GM23338 (cell line): ENCODE results near the gene OR51S1. TPM values are rescaled to one million over a fixed set of nuclear protein-coding genes. Genes with fewer than 3 reads are reported as not detected.

ENCODE experiments used
- ATAC-seq: fragments of 200-7000 bp; cut with Tn5 transposase; 3 replicates; pipeline ENCODE4 v1.9.1; 2020
- DNase-seq: peaks from one replicate; pipeline ENCODE4 v3.0.0-alpha.2; 2015; ENCODE audit warnings: low spot score
- H2AFZ ChIP-seq: fragments of 200-600 bp; sonication (generic); 2 replicates; pipeline ENCODE4 v1.8.0; 2016; ENCODE audit warnings: antibody characterized with exemption, mild to moderate bottlenecking, moderate library complexity
- H3F3A ChIP-seq: fragments of 200-600 bp; sonication (generic); replicated peaks from 2 replicates; pipeline ENCODE4 v1.8.0; 2017; ENCODE audit warnings: antibody characterized with exemption, mixed run types, low read depth
- H3K27ac ChIP-seq: fragments of 200-600 bp; sonication (generic); 2 replicates; pipeline ENCODE4 v1.6.1; 2016; ENCODE audit warnings: low read depth
- H3K27me3 ChIP-seq: fragments of 200-600 bp; sonication (generic); 2 replicates; pipeline ENCODE4 v1.8.0; 2016; ENCODE audit warnings: mild to moderate bottlenecking, mixed run types, moderate library complexity; ENCODE audit not compliant: insufficient read depth
- H3K36me3 ChIP-seq: fragments of 200-600 bp; sonication (generic); 2 replicates; pipeline ENCODE4 v1.8.0; 2016; ENCODE audit warnings: mild to moderate bottlenecking; ENCODE audit not compliant: insufficient read depth
- H3K4me1 ChIP-seq: fragments of 200-600 bp; sonication (generic); 2 replicates; pipeline ENCODE4 v1.8.0; 2016; ENCODE audit warnings: mild to moderate bottlenecking, moderate library complexity; ENCODE audit not compliant: insufficient read depth
- H3K4me2 ChIP-seq: fragments of 200-600 bp; sonication (generic); 2 replicates; pipeline ENCODE4 v1.7.1; 2017; ENCODE audit warnings: mixed run types
- H3K4me3 ChIP-seq: fragments of 200-600 bp; sonication (generic); 2 replicates; pipeline ENCODE4 v1.6.1; 2016; ENCODE audit warnings: mixed run types
- H3K79me2 ChIP-seq: fragments of 200-600 bp; sonication (generic); replicated peaks from 2 replicates; pipeline ENCODE4 v1.8.0; 2017; ENCODE audit warnings: mild to moderate bottlenecking; ENCODE audit not compliant: insufficient read depth
- H3K9me2 ChIP-seq: fragments of 200-600 bp; sonication (generic); 2 replicates; pipeline ENCODE4 v1.8.0; 2017; ENCODE audit not compliant: insufficient read depth
- H4K20me1 ChIP-seq: fragments of 200-600 bp; sonication (generic); replicated peaks from 2 replicates; pipeline ENCODE4 v1.8.0; 2017; ENCODE audit warnings: mild to moderate bottlenecking; ENCODE audit not compliant: insufficient read depth
- H3K27ac Mint-ChIP-seq: 2 replicates; pipeline ENCODE4 v1.8.0; 2020; ENCODE audit warnings: inconsistent platforms, mild to moderate bottlenecking, moderate library complexity, mixed read lengths
- H3K27me3 Mint-ChIP-seq: 3 replicates; pipeline ENCODE4 v1.8.0; 2022; ENCODE audit warnings: low read depth, mild to moderate bottlenecking, moderate library complexity, mixed read lengths, inconsistent platforms; ENCODE audit not compliant: insufficient read depth, poor library complexity
- H3K36me3 Mint-ChIP-seq: 3 replicates; pipeline ENCODE4 v1.8.0; 2021; ENCODE audit warnings: low read depth, mild to moderate bottlenecking, inconsistent platforms, moderate library complexity, mixed read lengths
- H3K4me1 Mint-ChIP-seq: 3 replicates; pipeline ENCODE4 v1.8.0; 2020; ENCODE audit warnings: mild to moderate bottlenecking, inconsistent platforms, mixed read lengths
- H3K4me3 Mint-ChIP-seq: 3 replicates; pipeline ENCODE4 v1.8.0; 2021; ENCODE audit warnings: moderate library complexity, mild to moderate bottlenecking, inconsistent platforms, mixed read lengths
- H3K9me3 Mint-ChIP-seq: 3 replicates; pipeline ENCODE4 v1.8.0; 2020; ENCODE audit warnings: moderate library complexity, mild to moderate bottlenecking, inconsistent platforms, mixed read lengths
- NANOG ChIP-seq: IDR thresholded peaks from 2 replicates; pipeline ENCODE4 v1.6.1; 2016; ENCODE audit warnings: antibody characterized with exemption, borderline replicate concordance
- ZNF331 ChIP-seq: fragments of 250-450 bp; sonication (Bioruptor Pico); IDR thresholded peaks from 2 replicates; pipeline ENCODE4 v1.5.0; 2020; ENCODE audit warnings: low read depth, mild to moderate bottlenecking, moderate library complexity
- polyA plus RNA-seq: library from polyadenylated mRNA; unstranded; fragments of >200 nt; fragmentation: Nextera tagmentation; extraction: Ambion mirVana; gene quantifications from 2 replicates; pipeline ENCODE4 v1.2.1, GENCODE V29; 2016
- total RNA-seq: library from RNA; depleted of rRNA; stranded (reverse); fragments of >200 nt; shearing (Covaris generic); gene quantifications from 2 replicates; pipeline ENCODE4 v1.2.3, GENCODE V29; 2014
- TF ChIP-seq, protein P1 (sequence below): fragments of 250-450 bp; sonication (Bioruptor Pico); IDR thresholded peaks from 2 replicates; pipeline ENCODE4 v1.5.0; 2020; ENCODE audit warnings: mild to moderate bottlenecking, moderate library complexity
- TF ChIP-seq, protein P2 (sequence below), 2 experiments: fragments of 200-600 bp in 1 of 2; sonication (generic) in 1 of 2; conservative IDR thresholded peaks; 2 replicates each; pipeline versions ENCODE4 v1.5.1 to v1.6.1; 2016 to 2017; ENCODE audit warnings: antibody characterized with exemption in 2 of 2, low read depth in 2 of 2, mild to moderate bottlenecking in 2 of 2, moderate library complexity in 1 of 2
- TF ChIP-seq, protein P3 (sequence below): IDR thresholded peaks from 2 replicates; pipeline ENCODE4 v1.6.1; 2016; ENCODE audit warnings: antibody characterized with exemption

Gene OR51S1
- total and polyA plus RNA-seq, 2 experiments from 2014 or later = not detected

DNA sequence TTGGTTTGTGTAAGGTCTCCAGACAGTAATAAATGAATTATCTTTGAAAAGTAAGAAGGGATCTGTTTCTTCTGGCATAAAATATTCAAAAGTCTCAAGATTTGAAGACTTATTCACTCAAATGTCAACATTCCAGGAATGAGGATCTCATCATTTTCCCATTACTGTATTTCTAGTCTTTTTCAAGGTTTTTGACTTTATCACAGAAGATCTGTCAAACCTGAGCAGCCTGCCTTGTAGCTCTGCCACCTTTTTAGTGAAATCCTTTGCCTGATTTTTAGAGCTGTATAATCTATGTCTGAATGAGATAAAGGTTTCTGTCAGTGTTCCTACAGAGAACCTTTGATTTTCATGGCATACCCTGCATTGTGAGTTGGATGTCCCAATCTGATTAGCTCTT is 23.9 kb downstream of the OR51S1 start:
- no peak overlapping the region for H3K27ac Mint-ChIP-seq
- Histone ChIP-seq H3K79me2 (no peaks in the 10 kb centered on the region), H3K4me1 (no peaks in the 10 kb centered on the region), H3K9me2 (0 out of 2 replicates have a peak, but pooled peaks cover 11% of the 10 kb centered on the region), H3F3A (no peaks in the 10 kb centered on the region), H3K4me3 (no peak overlapping the region), H2AFZ (no peak overlapping the region), H3K36me3 (no peaks in the 10 kb centered on the region), H3K4me2 (no peak overlapping the region), H3K27me3 (no peaks in the 10 kb centered on the region), H3K27ac (no peak overlapping the region), H4K20me1 (no peaks in the 10 kb centered on the region)
- no peaks in the 10 kb centered on the region for H3K9me3 Mint-ChIP-seq
- ATAC-seq = no peak
- H3K27me3 Mint-ChIP-seq = no peaks in the 10 kb centered on the region
- no peaks in the 10 kb centered on the region; the same call in 2 of the 3 replicates for H3K4me1 Mint-ChIP-seq
- TF ChIP-seq NANOG (no peak), ZNF331 (CRISPR knock-in tag) (no peak)
- TF ChIP-seq, protein P1, sequence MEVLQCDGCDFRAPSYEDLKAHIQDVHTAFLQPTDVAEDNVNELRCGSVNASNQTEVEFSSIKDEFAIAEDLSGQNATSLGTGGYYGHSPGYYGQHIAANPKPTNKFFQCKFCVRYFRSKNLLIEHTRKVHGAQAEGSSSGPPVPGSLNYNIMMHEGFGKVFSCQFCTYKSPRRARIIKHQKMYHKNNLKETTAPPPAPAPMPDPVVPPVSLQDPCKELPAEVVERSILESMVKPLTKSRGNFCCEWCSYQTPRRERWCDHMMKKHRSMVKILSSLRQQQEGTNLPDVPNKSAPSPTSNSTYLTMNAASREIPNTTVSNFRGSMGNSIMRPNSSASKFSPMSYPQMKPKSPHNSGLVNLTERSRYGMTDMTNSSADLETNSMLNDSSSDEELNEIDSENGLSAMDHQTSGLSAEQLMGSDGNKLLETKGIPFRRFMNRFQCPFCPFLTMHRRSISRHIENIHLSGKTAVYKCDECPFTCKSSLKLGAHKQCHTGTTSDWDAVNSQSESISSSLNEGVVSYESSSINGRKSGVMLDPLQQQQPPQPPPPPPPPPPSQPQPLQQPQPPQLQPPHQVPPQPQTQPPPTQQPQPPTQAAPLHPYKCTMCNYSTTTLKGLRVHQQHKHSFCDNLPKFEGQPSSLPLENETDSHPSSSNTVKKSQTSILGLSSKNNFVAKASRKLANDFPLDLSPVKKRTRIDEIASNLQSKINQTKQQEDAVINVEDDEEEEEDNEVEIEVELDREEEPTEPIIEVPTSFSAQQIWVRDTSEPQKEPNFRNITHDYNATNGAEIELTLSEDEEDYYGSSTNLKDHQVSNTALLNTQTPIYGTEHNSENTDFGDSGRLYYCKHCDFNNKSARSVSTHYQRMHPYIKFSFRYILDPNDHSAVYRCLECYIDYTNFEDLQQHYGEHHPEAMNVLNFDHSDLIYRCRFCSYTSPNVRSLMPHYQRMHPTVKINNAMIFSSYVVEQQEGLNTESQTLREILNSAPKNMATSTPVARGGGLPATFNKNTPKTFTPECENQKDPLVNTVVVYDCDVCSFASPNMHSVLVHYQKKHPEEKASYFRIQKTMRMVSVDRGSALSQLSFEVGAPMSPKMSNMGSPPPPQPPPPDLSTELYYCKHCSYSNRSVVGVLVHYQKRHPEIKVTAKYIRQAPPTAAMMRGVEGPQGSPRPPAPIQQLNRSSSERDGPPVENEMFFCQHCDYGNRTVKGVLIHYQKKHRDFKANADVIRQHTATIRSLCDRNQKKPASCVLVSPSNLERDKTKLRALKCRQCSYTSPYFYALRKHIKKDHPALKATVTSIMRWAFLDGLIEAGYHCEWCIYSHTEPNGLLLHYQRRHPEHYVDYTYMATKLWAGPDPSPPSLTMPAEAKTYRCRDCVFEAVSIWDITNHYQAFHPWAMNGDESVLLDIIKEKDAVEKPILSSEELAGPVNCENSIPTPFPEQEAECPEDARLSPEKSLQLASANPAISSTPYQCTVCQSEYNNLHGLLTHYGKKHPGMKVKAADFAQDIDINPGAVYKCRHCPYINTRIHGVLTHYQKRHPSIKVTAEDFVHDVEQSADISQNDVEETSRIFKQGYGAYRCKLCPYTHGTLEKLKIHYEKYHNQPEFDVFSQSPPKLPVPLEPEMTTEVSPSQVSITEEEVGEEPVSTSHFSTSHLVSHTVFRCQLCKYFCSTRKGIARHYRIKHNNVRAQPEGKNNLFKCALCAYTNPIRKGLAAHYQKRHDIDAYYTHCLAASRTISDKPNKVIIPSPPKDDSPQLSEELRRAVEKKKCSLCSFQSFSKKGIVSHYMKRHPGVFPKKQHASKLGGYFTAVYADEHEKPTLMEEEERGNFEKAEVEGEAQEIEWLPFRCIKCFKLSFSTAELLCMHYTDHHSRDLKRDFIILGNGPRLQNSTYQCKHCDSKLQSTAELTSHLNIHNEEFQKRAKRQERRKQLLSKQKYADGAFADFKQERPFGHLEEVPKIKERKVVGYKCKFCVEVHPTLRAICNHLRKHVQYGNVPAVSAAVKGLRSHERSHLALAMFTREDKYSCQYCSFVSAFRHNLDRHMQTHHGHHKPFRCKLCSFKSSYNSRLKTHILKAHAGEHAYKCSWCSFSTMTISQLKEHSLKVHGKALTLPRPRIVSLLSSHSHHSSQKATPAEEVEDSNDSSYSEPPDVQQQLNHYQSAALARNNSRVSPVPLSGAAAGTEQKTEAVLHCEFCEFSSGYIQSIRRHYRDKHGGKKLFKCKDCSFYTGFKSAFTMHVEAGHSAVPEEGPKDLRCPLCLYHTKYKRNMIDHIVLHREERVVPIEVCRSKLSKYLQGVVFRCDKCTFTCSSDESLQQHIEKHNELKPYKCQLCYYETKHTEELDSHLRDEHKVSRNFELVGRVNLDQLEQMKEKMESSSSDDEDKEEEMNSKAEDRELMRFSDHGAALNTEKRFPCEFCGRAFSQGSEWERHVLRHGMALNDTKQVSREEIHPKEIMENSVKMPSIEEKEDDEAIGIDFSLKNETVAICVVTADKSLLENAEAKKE (CRISPR knock-in tag) = no peak
- TF ChIP-seq, protein P2, sequence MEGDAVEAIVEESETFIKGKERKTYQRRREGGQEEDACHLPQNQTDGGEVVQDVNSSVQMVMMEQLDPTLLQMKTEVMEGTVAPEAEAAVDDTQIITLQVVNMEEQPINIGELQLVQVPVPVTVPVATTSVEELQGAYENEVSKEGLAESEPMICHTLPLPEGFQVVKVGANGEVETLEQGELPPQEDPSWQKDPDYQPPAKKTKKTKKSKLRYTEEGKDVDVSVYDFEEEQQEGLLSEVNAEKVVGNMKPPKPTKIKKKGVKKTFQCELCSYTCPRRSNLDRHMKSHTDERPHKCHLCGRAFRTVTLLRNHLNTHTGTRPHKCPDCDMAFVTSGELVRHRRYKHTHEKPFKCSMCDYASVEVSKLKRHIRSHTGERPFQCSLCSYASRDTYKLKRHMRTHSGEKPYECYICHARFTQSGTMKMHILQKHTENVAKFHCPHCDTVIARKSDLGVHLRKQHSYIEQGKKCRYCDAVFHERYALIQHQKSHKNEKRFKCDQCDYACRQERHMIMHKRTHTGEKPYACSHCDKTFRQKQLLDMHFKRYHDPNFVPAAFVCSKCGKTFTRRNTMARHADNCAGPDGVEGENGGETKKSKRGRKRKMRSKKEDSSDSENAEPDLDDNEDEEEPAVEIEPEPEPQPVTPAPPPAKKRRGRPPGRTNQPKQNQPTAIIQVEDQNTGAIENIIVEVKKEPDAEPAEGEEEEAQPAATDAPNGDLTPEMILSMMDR (conservative IDR thresholded peaks at IDR 0.05; ENCODE audit: low read depth in 2 of 2) = no peak
- TF ChIP-seq, protein P3, sequence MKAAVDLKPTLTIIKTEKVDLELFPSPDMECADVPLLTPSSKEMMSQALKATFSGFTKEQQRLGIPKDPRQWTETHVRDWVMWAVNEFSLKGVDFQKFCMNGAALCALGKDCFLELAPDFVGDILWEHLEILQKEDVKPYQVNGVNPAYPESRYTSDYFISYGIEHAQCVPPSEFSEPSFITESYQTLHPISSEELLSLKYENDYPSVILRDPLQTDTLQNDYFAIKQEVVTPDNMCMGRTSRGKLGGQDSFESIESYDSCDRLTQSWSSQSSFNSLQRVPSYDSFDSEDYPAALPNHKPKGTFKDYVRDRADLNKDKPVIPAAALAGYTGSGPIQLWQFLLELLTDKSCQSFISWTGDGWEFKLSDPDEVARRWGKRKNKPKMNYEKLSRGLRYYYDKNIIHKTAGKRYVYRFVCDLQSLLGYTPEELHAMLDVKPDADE = no peak
- no peaks in the 10 kb centered on the region for H3K36me3 Mint-ChIP-seq
- no peak overlapping the region for H3K4me3 Mint-ChIP-seq
- no peak for DNase-seq
